CD4-positive, alpha-beta T cell treated with Interleukin-2 at 100 ng/mL for 4 hours (primary cell): ENCODE measurements around the gene RABGGTA.
"Not testable (repeated sequence)": the region's sequence is repeated elsewhere in the genome, so short reads cannot be mapped to it uniquely, and the experiment has no call there.

Experiments
- DNase-seq: peaks from one replicate; pipeline ENCODE4 v3.0.0-alpha.2; 2020; ENCODE audit warnings: low spot score

RABGGTA gene

DNA sequence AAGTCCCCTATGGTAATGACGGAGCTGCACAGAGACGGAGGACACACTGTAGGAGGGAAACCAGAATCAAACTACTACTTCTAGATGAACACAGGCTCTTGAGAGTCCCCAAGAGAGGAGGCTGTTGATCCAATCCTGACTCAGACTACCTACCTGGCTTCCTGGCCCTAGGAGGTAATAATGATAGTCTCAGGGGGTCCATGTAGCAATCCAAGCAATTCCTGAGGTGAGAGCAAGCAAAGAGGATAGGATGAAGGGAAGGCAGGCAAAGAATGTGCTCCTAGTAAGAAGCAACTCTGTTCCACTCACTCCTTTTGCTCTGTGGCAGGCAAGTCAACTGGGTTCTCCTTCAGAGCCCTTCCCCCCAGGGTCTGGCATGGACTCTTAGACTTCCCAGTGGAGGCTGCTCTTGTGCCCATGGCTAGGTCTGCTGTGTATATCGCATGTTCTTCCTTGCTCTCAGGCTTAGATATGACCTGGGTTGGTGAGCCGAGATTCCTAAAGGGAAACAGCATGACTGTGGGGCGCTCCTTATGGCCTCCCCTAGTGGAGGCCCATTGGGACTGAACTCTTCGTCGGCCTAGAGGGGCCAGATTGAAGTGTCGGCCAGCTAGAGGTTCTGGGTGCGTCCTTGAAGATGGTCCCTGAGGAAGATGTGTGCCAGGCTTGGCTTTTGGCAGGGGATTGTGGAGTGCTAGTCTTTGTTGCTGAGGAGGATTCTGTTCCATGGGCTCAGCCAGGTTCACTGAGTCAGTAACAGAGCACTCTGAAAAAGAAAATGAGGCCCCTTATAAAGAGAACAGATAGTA lies 31.1 kb downstream of the RABGGTA start:
- no peak for DNase-seq

GRCh38 chr14:24238527-24239037 lies 32.8 kb downstream of the RABGGTA start:
- DNase-seq = no peak

DNA sequence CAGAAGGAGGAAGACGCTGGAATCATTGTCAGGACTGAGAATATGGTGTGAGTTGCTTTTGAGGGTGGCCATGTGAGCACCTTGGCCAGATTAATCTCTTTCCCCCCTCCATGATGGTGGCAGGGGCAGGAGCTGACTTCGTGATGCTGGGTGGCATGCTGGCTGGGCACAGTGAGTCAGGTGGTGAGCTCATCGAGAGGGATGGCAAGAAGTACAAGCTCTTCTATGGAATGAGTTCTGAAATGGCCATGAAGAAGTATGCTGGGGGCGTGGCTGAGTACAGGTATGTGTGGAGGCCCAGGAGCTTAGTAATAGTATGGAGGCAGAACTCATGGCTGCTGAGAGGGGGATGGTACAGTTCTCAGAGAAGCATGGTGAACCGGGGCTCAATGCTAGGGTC lies 33.3 kb downstream of the RABGGTA start:
- DNase-seq = no peak

DNA sequence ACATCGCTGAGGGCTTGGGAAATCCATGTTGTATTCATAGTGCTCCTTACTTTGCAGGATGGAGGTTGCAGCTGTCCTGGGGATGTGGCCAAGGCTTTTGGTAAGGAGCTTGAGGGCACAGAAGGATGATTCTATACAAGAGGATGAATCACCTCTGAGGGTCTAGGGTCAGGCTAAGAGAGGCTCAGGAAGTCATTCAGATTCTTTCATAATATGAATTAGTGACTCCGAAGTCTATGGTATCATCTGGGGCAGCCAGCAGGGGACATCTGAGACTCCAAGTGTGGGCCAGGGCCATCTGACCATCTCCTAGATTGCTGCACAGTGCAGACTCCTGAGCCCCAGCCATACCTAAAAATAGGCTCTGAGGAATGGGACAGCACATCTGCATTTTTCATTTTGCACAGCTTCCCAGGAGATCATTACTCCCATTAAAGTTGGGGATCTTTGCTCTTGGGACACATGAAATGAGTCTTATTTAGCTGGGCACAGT lies 33.9 kb downstream of the RABGGTA start:
- DNase-seq = no peak

GRCh38 chr14:24236689-24237462 lies 34.5 kb downstream of the RABGGTA start:
- DNase-seq = no peak

GRCh38 chr14:24235804-24236688 lies 35.4 kb downstream of the RABGGTA start:
- DNase-seq = no peak

GRCh38 chr14:24234095-24235005 lies 37.0 kb downstream of the RABGGTA start:
- DNase-seq = no peak

DNA sequence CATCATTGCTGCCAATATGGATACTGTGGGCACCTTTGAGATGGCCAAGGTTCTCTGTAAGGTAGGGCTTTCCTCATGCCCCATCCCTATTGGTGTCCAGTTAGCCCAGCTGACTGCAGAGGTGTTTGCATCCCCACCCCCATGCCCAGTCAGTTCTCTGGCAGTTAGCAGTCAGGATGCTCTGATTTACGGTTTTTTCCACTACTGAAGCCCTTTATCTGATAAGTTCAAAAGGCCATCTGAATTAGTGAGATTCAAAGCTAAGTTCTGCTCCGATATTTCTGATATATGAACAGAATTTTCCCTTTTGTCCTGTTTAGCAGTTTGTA lies 37.9 kb downstream of the RABGGTA start:
- DNase-seq = no peak

DNA sequence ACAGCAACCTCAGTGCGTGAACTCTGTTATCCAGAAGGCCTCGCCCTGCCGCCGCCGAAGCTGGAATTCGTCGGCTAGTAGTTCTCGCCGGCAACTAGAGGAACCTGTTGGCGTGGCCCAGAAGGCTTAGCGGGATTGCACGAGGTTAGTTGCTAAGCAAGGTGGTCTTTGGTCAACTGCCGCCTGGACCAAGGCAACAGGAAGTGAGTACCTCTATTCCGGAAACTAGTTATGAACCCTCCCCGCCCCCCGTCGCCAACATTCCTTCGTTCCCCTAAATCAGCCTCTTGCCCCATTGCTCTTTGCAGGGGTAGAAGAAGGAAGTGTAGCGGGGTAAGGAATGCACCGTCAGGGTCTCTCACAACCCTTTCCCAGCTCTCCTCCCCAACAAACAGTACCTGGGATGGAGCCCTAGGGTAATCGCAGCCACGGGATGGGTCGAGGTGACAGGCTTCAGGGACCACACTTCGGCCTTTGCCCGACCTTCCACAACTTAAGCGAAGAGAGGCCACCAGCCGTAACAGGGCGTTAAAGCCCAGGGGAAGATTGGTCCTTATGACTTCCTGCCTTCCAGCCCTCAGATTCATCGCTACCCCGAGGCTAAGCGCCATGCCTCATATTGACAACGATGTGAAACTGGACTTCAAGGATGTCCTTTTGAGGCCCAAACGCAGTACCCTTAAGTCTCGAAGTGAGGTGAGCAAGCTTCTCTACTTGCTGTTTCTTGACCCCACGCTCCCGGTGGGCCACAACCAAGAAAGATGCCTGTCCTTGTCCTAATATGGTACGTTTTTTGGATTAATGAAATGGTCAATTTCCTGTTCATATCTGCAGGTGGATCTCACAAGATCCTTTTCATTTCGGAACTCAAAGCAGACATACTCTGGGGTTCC lies 38.5 kb downstream of the RABGGTA start, which contains the start of gene GMPR2:
Gene GMPR2 (plus strand): TSS at position 285 of the 893 bp plus-strand sequence. CDS start 325 bp downstream, at position 610.
- DNase-seq = no peak

DNA sequence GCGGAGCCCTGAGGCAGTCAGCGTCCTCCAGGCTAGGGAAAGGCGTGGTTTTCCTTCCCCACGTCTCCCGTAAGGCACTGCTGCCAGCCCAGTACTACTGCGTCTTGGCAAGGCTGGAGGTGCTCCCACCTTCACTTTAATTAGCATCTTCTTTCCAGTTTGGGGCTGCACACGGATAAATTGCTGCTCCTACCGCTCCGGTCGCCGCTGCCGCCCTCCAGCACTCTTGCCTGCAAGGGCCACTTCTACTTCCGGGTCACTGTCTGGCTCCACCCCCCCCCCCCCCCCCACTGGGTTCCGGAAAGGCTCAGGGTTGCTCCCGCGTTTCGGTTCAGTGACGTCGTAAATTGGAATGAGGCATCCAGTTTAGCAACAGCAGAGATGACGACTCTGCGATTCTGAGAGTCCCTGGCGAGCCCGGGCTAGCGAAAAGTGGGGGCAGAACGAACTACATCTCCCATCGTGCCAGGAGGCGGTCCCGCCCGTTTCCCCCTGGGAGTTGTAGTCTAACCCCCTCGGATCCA lies 39.2 kb downstream of the RABGGTA start, which contains the start of gene NEDD8:
Gene NEDD8 (minus strand): TSS at position 247 of the 524 bp plus-strand sequence. CDS start 100 bp downstream, at position 147.
- peak; percentile 88 for DNase-seq

DNA sequence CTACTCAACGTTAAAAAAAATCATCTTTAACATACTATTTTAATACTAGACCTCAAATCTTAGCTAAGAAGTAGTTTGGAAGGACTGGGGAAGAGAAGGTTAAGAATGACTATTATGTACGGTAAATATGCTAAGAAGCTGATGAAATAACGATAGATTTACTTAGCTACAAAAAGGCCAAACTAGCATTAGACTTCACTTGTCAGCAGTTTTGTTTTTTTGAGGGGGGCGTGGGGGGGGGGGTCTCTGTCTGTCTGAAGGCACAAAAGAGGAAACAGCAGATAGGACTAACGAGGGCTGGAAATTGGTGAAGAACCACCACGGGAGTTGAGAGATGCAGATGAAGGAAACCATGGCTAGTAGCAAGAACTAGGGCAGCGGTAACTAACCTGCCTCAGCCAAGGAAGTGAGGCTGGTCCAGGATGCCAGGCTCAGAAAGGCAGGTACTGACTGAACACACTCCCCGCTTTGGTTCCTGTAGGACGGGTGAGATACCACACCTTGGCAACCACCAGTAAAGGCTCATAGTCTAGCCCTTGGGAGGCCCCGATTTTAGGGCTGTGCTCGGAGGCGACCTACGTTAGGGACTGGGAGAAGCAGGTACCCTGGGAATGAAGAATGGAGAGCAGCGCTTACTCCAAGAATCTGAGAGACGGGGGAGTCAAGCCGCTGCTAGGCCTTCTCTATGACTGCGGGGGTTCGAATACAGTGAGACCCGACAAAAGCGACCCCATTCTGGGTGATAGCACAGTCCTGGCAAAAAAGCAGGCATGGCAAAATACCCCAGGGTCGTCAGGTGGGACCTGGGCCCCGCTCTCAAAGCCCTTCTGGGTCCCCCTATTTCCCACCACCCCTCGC lies 39.9 kb downstream of the RABGGTA start:
- DNase-seq = no peak

DNA sequence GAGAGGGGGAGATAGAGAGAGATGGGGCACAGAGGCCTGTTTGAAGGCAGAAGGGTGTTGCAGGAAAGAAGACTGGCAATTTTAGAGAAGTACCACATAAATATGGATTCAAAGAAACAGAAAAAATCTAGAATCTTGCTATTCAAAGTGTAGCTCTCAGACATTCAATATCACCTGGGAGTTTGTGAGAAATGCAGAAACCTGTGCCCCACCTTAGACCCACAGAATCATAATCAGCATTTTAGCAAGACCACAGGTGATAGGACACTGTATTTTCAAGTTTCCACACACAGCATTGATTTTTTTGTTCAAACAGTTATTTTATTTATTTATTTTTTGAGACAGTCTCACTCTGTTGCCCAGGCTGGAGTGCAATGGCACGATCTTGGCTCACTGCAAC lies 42.5 kb downstream of the RABGGTA start:
- no peak for DNase-seq

DNA sequence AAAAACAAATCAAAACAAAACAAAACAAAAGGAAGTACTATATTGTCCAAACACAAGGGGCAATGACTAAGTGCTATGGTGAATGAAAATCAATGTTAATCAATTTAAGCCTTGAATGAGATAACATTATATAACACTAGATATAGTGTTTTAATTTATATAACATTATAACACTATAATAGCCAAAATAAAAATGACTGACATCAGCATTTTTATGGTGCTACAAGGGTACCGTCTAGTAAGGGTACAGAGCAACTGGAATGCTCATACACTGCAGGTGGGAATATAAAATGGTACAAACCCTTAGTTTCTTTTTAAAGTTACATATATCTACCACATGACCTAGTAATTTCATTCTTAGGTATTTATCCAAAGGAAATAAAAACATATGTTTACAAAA lies 44.9 kb downstream of the RABGGTA start:
- DNase-seq = no peak

GRCh38 chr14:24224618-24225071 lies 46.8 kb downstream of the RABGGTA start:
- DNase-seq = no peak

- not testable (repeated sequence) for DNase-seq
Observed at GRCh38 chr14:24222987-24223386, 48.4 kb downstream of the RABGGTA start.

GRCh38 chr14:24219521-24219920 lies 51.9 kb downstream of the RABGGTA start:
- no peak for DNase-seq

DNA sequence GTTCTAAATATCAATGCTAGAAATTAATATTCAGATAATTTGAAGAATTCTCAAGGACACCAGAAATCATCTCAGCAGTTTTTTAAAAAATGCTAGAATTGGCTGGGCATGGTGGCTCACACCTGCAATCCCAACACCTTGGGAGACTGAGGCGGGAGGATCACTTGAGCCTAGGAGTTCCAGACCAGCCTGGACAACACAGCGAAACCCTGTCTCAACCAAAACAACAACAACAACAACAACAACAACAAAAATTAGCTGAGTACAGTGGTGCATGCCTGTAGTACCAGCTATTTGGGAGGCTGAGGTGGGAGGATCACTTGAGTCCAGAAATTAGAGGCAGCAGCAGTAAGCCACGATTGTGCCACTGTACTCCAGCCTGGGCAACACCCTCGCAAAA lies 52.3 kb downstream of the RABGGTA start:
- DNase-seq = no peak

GRCh38 chr14:24216876-24217275 lies 54.5 kb downstream of the RABGGTA start:
- DNase-seq = not testable (repeated sequence)
